Erythroblast (primary cell): ENCODE data around the gene PLAGL2.
"Not testable (repeated sequence)": the region's sequence is repeated elsewhere in the genome, so short reads cannot be mapped to it uniquely, and the experiment has no call there.

Experiments used
- DNase-seq, 2 experiments: peaks; one replicate each; lab custom pipeline; 2025; lab: John Stamatoyannopoulos, UW
- GATA1 ChIP-seq: IDR thresholded peaks from 2 replicates; pipeline ENCODE4 v1.6.1; 2011; ENCODE audit warnings: low read depth, mild to moderate bottlenecking, control low read depth, low read length, moderate library complexity
- POLR2A ChIP-seq: IDR thresholded peaks from 2 replicates; pipeline ENCODE4 v1.6.1; 2011; ENCODE audit warnings: mild to moderate bottlenecking, low read length

PLAGL2 gene

GRCh38 chr20:32204205-32205109 lies 3.1 kb downstream of the PLAGL2 start:
- TF ChIP-seq POLR2A = no peak
- TF ChIP-seq GATA1 = no peak
- peak in 1 of 2 experiments; percentile 44 for DNase-seq

- no peak for DNase-seq
- TF ChIP-seq GATA1 = no peak
- no peak for TF ChIP-seq POLR2A
Observed at GRCh38 chr20:32203356-32204204, 4.0 kb downstream of the PLAGL2 start.

GRCh38 chr20:32201977-32202363 lies 5.6 kb downstream of the PLAGL2 start:
- no peak for TF ChIP-seq POLR2A
- TF ChIP-seq GATA1 = no peak
- no peak for DNase-seq

- no peak for DNase-seq
- no peak for TF ChIP-seq POLR2A
- no peak for TF ChIP-seq GATA1
Observed at GRCh38 chr20:32201296-32201976, 6.1 kb downstream of the PLAGL2 start.

GRCh38 chr20:32199006-32199405 lies 8.5 kb downstream of the PLAGL2 start:
- no peak for DNase-seq
- no peak for TF ChIP-seq GATA1

- DNase-seq = peak in 1 of 2 experiments; percentile 17
Observed at GRCh38 chr20:32197136-32197535, 10.4 kb downstream of the PLAGL2 start.

GRCh38 chr20:32196613-32197012 lies 10.9 kb downstream of the PLAGL2 start:
- not testable (repeated sequence) for DNase-seq

- TF ChIP-seq POLR2A (no peak), GATA1 (no peak)
- DNase-seq = no peak
Observed at GRCh38 chr20:32195581-32195980, 12.0 kb downstream of the PLAGL2 start.

GRCh38 chr20:32193996-32194395 lies 13.5 kb downstream of the PLAGL2 start:
- no peak for DNase-seq
- TF ChIP-seq POLR2A (no peak), GATA1 (no peak)

GRCh38 chr20:32193336-32193735 lies 14.2 kb downstream of the PLAGL2 start:
- DNase-seq = not testable (repeated sequence)

- TF ChIP-seq POLR2A (no peak), GATA1 (no peak)
- no peak for DNase-seq
Observed at GRCh38 chr20:32192698-32193097, 14.8 kb downstream of the PLAGL2 start.

GRCh38 chr20:32191873-32192272 lies 15.7 kb downstream of the PLAGL2 start:
- TF ChIP-seq GATA1 (no peak), POLR2A (peak; percentile 21)
- no peak for DNase-seq

- TF ChIP-seq GATA1 (no peak), POLR2A (no peak)
- no peak for DNase-seq
Observed at GRCh38 chr20:32191422-32191821, 16.1 kb downstream of the PLAGL2 start.

- TF ChIP-seq POLR2A = no peak
- no peak for TF ChIP-seq GATA1
- peak in 1 of 2 experiments; percentile 41 for DNase-seq
Observed at GRCh38 chr20:32190616-32191415, 16.7 kb downstream of the PLAGL2 start.
